Fibroblast of pulmonary artery (primary cell): ENCODE results near the gene ZNF614.

Experiments used
- DNase-seq: peaks from one replicate; pipeline ENCODE4 v3.0.0-alpha.2; 2010; ENCODE audit warnings: low read depth
- H3K4me3 ChIP-seq: replicated peaks from 2 replicates; pipeline ENCODE4 v1.5.1; 2011; ENCODE audit warnings: low read depth, mild to moderate bottlenecking, control low read depth, low read length, moderate library complexity
- TF ChIP-seq, protein P1 (sequence below): IDR thresholded peaks from 2 replicates; pipeline ENCODE4 v1.5.1; 2011; ENCODE audit warnings: mild to moderate bottlenecking, control low read depth, low read length, inconsistent platforms; ENCODE audit errors: missing control alignments

ZNF614 gene

DNA sequence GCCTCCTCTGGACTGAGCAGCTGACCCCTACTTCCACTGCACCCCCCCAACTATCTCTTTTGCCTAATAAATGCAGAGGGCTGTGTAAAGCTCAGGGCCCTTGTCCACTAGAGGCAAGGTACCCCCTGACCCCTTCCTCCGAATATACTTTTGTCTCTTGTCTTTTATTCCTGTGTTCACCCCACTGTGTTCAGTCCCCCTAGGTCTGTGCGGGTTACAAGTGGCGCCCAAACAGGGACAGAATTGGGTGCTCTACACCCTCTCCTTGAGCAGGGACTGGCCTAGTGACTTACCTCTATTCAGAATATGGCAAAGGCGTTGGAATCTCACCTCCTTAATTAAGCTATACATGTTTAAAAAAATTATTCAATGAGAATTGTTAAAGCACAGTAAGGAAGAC lies 56.6 kb downstream of the ZNF614 start:
- TF ChIP-seq, protein P1, sequence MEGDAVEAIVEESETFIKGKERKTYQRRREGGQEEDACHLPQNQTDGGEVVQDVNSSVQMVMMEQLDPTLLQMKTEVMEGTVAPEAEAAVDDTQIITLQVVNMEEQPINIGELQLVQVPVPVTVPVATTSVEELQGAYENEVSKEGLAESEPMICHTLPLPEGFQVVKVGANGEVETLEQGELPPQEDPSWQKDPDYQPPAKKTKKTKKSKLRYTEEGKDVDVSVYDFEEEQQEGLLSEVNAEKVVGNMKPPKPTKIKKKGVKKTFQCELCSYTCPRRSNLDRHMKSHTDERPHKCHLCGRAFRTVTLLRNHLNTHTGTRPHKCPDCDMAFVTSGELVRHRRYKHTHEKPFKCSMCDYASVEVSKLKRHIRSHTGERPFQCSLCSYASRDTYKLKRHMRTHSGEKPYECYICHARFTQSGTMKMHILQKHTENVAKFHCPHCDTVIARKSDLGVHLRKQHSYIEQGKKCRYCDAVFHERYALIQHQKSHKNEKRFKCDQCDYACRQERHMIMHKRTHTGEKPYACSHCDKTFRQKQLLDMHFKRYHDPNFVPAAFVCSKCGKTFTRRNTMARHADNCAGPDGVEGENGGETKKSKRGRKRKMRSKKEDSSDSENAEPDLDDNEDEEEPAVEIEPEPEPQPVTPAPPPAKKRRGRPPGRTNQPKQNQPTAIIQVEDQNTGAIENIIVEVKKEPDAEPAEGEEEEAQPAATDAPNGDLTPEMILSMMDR, result no peak
- H3K4me3 ChIP-seq, result no peak overlapping the region
- peak; percentile 24 for DNase-seq

DNA sequence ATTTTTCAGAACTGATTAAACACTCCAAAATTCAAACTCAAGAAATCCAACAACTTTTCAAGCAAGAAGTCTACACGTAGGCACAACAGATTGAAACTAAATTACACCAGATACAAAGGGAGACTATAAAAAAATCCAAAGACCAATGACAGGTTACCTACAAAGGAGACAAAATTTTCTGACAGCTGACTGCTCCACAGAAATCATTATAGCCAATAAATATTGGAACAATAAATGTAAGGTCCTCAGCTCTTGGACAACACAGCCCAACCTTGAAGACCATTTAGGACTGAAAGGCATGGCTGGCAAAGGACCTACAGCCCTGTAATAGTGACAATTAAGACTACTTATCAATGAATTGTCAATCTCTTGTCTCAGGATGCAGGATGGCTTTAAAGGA lies 57.5 kb downstream of the ZNF614 start:
- H3K4me3 ChIP-seq, result no peak overlapping the region
- TF ChIP-seq, protein P1, result no peak
- DNase-seq, result no peak

DNA sequence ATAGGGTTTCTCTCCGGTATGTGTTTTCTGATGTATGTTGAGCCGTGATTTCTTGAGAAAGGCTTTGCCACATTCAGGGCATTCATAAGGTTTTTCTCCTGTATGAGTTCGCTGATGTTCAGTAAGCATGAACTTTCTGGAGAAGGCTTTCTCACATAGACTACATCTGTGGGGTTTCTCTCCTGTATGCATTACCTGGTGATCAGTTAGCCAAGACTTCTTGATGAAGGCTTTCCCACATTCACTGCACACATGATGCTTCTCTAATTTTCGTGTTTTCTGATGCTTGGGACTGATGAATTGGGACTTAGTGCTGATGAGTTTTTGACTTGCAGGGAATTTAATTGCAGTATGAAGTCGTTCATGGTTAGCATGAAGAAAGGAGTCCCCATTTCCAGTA lies 62.6 kb downstream of the ZNF614 start:
- TF ChIP-seq, protein P1, result no peak
- H3K4me3 ChIP-seq, result no peak overlapping the region
- DNase-seq, result no peak
